Measurements from ENCODE around the gene FBLN1. TPM values are rescaled to one million over a fixed set of nuclear protein-coding genes. Genes with fewer than 3 reads are reported as not detected.
A peak's percentile ranks its signal among the peaks of the same experiment; 100 is the strongest.

The FBLN1 gene, protein sequence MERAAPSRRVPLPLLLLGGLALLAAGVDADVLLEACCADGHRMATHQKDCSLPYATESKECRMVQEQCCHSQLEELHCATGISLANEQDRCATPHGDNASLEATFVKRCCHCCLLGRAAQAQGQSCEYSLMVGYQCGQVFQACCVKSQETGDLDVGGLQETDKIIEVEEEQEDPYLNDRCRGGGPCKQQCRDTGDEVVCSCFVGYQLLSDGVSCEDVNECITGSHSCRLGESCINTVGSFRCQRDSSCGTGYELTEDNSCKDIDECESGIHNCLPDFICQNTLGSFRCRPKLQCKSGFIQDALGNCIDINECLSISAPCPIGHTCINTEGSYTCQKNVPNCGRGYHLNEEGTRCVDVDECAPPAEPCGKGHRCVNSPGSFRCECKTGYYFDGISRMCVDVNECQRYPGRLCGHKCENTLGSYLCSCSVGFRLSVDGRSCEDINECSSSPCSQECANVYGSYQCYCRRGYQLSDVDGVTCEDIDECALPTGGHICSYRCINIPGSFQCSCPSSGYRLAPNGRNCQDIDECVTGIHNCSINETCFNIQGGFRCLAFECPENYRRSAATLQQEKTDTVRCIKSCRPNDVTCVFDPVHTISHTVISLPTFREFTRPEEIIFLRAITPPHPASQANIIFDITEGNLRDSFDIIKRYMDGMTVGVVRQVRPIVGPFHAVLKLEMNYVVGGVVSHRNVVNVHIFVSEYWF
- total RNA-seq (2021; ENCODE audit: unreplicated experiment) (23.4 TPM), Bru-seq, nascent RNA (percentile 28 among the genes with signal in this experiment), BruChase-seq, experiment 1, labeled RNA remaining after a 6-hour chase (percentile 23 among the genes with signal in this experiment), BruChase-seq, experiment 2, labeled RNA remaining after a 2-hour chase (percentile 27 among the genes with signal in this experiment)
- 28.5 and 33.2 TPM in 2 replicates for polyA plus RNA-seq (2012)
- long read RNA-seq, transcript FBLN1-202 (17 exons, 2,896 nt) = minor isoform, 16 of 54 reads
- long read RNA-seq, transcript FBLN1-201 (15 exons, 2,251 nt) = major isoform, 24 of 54 reads
- long read RNA-seq, partial matches to known transcripts = 11 of 54 reads
- long read RNA-seq, other reads (novel, unspliced or antisense) = 2 of 54 reads

DNA sequence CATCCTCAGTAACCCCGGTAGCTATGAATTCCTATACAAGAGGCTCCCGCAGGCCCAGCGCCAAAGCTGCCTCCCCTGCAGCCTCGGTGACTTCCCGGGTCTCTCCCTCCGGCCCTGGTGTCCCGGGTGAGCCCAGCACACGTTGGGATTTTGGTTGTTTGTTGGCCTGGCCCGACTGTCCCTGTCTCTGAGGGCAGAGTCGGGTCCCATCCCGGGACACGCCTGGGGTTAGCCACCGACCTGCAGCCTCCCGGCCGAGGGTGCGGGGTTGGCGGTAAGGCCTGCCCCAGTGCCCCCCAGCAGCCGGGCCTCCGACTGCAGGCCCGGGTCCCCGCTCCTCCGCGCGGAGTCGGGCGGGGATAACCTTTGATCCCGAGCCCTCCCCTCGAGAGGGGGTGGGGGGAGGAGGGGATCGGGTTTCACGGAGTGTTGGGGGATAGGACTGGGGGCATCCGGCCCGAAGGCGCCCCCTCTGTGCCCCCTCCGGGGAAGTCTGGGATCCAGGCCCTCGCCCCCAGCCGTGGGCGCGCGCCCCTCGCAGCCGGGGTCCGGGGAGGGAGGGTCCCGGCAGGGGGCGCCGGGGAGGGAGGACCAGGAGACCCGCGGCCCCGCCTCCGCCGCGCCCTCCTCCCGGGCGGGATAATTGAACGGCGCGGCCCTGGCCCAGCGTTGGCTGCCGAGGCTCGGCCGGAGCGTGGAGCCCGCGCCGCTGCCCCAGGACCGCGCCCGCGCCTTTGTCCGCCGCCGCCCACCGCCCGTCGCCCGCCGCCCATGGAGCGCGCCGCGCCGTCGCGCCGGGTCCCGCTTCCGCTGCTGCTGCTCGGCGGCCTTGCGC lies at the start of gene FBLN1:
TSS of gene FBLN1 (plus strand) at position 669 of the 835 bp plus-strand sequence. CDS start at position 772, 103 bp downstream.
- Histone ChIP-seq H3K9me2 (ENCODE audit: insufficient read depth) (no peaks in the 10 kb centered on the region), H3K4me1 (ENCODE audit: control insufficient read depth in 1 of 2, insufficient read depth in 2 of 2, low read length in 2 of 2) (peaks cover 0 to 13% of the 10 kb centered on the region in 2 experiments; a peak in 3 of 4 replicates), H3K9me3 (ENCODE audit: control insufficient read depth in 1 of 2, insufficient read depth in 1 of 2, low read depth in 1 of 2, low read length in 2 of 2) (no peaks in the 10 kb centered on the region), H3K36me3 (ENCODE audit: control insufficient read depth in 1 of 2, insufficient read depth in 2 of 2, low read length in 2 of 2) (no peaks in the 10 kb centered on the region), H3K27ac (ENCODE audit: low read depth, low read length) (peak within 1 kb of the TSS; percentile 35; the same call in 1 of the 2 replicates), H3K4me3 (replicated peaks in 1 of 2; ENCODE audit: low read depth in 1 of 2, low read length in 2 of 2) (peak within 1 kb of the TSS; percentile 42 to 58), H3K4me2 (ENCODE audit: low read length) (peak within 1 kb of the TSS; percentile 74), H3K9ac (ENCODE audit: low read length) (peak within 1 kb of the TSS; percentile 51), H3K27me3 (ENCODE audit: insufficient read depth, low read length) (no peaks in the 10 kb centered on the region), H4K20me1 (ENCODE audit: insufficient read depth) (no peaks in the 10 kb centered on the region), H3K79me2 (ENCODE audit: insufficient read depth, low read length) (no peaks in the 10 kb centered on the region), H2AFZ (ENCODE audit: low read depth, low read length, poor library complexity, severe bottlenecking) (no peak within 1 kb of the TSS)
- ChIA-PET RAD21 (ENCODE audit: low non-redundant PET in 1 of 2, low total read pairs in 2 of 2, uncharacterized antibody in 2 of 2, unreplicated experiment in 2 of 2) (no interaction called here), CTCF (no interaction called here), POLR2A (no interaction called here)
- no peak for DNase-seq (ENCODE audit: low read depth, low spot score)
- no TSS peak for BruUV-seq (replicated peaks)
- ATAC-seq = peak; percentile 80
- intact Hi-C loops (cut with micrococcal nuclease) = no loop called here
- TF ChIP-seq TCF7L2 (IDR thresholded peaks at IDR 0.05; ENCODE audit: borderline replicate concordance, extremely low read depth, insufficient read depth, insufficient read length) (peak; percentile 89), EGR1 (IDR thresholded peaks at IDR 0.05; ENCODE audit: low read depth) (no peak), SP1 (IDR thresholded peaks at IDR 0.05; ENCODE audit: low read depth) (no peak), CBX3 (IDR thresholded peaks at IDR 0.05; ENCODE audit: low read depth) (no peak), ZFX (IDR thresholded peaks at IDR 0.05) (peak; percentile 50; the same call in 1 of the 2 replicates), EZH2phosphoT487 (IDR thresholded peaks at IDR 0.05; ENCODE audit: borderline replicate concordance) (no peak), CEBPB (IDR thresholded peaks at IDR 0.05; ENCODE audit: low read depth) (no peak)
- TF ChIP-seq, protein P1, sequence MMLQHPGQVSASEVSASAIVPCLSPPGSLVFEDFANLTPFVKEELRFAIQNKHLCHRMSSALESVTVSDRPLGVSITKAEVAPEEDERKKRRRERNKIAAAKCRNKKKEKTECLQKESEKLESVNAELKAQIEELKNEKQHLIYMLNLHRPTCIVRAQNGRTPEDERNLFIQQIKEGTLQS (IDR thresholded peaks at IDR 0.05) = no peak

Data from HCT116 (cell line).